PC-9 (cell line): ENCODE results near the gene PKD1L1.

Experiments
- EZH2 ChIP-seq: fragments of 200-600 bp; sonication (generic); IDR thresholded peaks from 2 replicates; pipeline ENCODE4 v1.8.0; 2017; ENCODE audit warnings: antibody characterized with exemption, low read depth
- TF ChIP-seq, protein P1 (sequence below): fragments of 200-600 bp; sonication (generic); conservative IDR thresholded peaks from 2 replicates; pipeline ENCODE4 v1.6.1; 2017; ENCODE audit warnings: mixed run types, antibody characterized with exemption, mild to moderate bottlenecking, moderate library complexity

GRCh38 chr7:47827871-47828270, 120.4 kb downstream of the PKD1L1 start:
- TF ChIP-seq, protein P1, sequence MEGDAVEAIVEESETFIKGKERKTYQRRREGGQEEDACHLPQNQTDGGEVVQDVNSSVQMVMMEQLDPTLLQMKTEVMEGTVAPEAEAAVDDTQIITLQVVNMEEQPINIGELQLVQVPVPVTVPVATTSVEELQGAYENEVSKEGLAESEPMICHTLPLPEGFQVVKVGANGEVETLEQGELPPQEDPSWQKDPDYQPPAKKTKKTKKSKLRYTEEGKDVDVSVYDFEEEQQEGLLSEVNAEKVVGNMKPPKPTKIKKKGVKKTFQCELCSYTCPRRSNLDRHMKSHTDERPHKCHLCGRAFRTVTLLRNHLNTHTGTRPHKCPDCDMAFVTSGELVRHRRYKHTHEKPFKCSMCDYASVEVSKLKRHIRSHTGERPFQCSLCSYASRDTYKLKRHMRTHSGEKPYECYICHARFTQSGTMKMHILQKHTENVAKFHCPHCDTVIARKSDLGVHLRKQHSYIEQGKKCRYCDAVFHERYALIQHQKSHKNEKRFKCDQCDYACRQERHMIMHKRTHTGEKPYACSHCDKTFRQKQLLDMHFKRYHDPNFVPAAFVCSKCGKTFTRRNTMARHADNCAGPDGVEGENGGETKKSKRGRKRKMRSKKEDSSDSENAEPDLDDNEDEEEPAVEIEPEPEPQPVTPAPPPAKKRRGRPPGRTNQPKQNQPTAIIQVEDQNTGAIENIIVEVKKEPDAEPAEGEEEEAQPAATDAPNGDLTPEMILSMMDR = no peak
- TF ChIP-seq EZH2 = no peak
